Osteoblast (primary cell): ENCODE data around the gene RAB25. TPM values are rescaled to one million over a fixed set of nuclear protein-coding genes. Genes with fewer than 3 reads are reported as not detected.
"Not testable (repeated sequence)": the region's sequence is repeated elsewhere in the genome, so short reads cannot be mapped to it uniquely, and the experiment has no call there.

Experiments
- DNase-seq: peaks from one replicate; pipeline ENCODE4 v3.0.0; 2011; ENCODE audit warnings: low spot score, mixed read lengths; ENCODE audit not compliant: insufficient read length; ENCODE audit errors: missing footprints
- H2AFZ ChIP-seq: 2 replicates; pipeline ENCODE4 v1.6.0; 2011; ENCODE audit warnings: mild to moderate bottlenecking, low read length
- H3K27ac ChIP-seq: 2 replicates; pipeline ENCODE4 v1.5.1; 2011; ENCODE audit warnings: mild to moderate bottlenecking, low read depth, low read length, moderate library complexity
- H3K27me3 ChIP-seq: 2 replicates; pipeline ENCODE4 v1.6.0; 2012; ENCODE audit warnings: mild to moderate bottlenecking, control low read depth, inconsistent platforms, low read length, moderate library complexity; ENCODE audit not compliant: insufficient read depth
- H3K36me3 ChIP-seq: 2 replicates; pipeline ENCODE4 v1.5.1; 2011; ENCODE audit warnings: mild to moderate bottlenecking, low read length, control low read depth, moderate library complexity; ENCODE audit not compliant: insufficient read depth
- H3K4me1 ChIP-seq: 2 replicates; pipeline ENCODE4 v1.5.1; 2011; ENCODE audit warnings: mild to moderate bottlenecking, low read length, control low read depth, moderate library complexity; ENCODE audit not compliant: insufficient read depth
- H3K4me2 ChIP-seq: 2 replicates; pipeline ENCODE4 v1.6.0; 2011; ENCODE audit warnings: mild to moderate bottlenecking, low read length; ENCODE audit not compliant: insufficient read depth
- H3K4me3 ChIP-seq: fragments of 200-600 bp; sonication (generic); 3 replicates; pipeline ENCODE4 v1.5.1; 2012; ENCODE audit warnings: mild to moderate bottlenecking, low read length, inconsistent platforms; ENCODE audit not compliant: insufficient read depth
- H3K79me2 ChIP-seq: 2 replicates; pipeline ENCODE4 v1.6.0; 2012; ENCODE audit warnings: mild to moderate bottlenecking, low read length, control low read depth, inconsistent platforms; ENCODE audit not compliant: insufficient read depth
- H3K9me3 ChIP-seq: 2 replicates; pipeline ENCODE4 v1.5.1; 2011; ENCODE audit warnings: low read depth, low read length, control low read depth
- H4K20me1 ChIP-seq: 2 replicates; pipeline ENCODE4 v1.6.0; 2012; ENCODE audit warnings: mild to moderate bottlenecking, low read length, control low read depth; ENCODE audit not compliant: insufficient read depth
- CTCF ChIP-seq: IDR thresholded peaks from 2 replicates; pipeline ENCODE4 v1.5.1; 2011; ENCODE audit warnings: mild to moderate bottlenecking, low read depth, low read length, moderate library complexity; ENCODE audit errors: extremely low read depth
- total RNA-seq: library from RNA; depleted of rRNA; stranded (reverse); fragments of >200 nt; gene quantifications from 2 replicates; pipeline ENCODE4 v1.2.3, GENCODE V29; 2012

The RAB25 gene
- total RNA-seq, 1 donor, result not detected

- Histone ChIP-seq H3K4me1 (no peaks in the 10 kb centered on the region), H3K4me3 (no peak overlapping the region), H3K27ac (no peak overlapping the region), H4K20me1 (no peaks in the 10 kb centered on the region), H3K27me3 (no peaks in the 10 kb centered on the region), H3K36me3 (no peaks in the 10 kb centered on the region), H2AFZ (no peak overlapping the region), H3K79me2 (no peaks in the 10 kb centered on the region), H3K4me2 (no peak overlapping the region), H3K9me3 (no peaks in the 10 kb centered on the region)
- TF ChIP-seq CTCF, result no peak
- no peak for DNase-seq
These were observed 4.9 kb downstream of the RAB25 start for GRCh38 chr1:156065871-156066270.

GRCh38 chr1:156067262-156067661 is 6.3 kb downstream of the RAB25 start:
- H3K4me3 ChIP-seq, result no peak overlapping the region
- no peak for TF ChIP-seq CTCF
- H4K20me1 ChIP-seq, result no peaks in the 10 kb centered on the region
- no peak for DNase-seq
- H3K27ac ChIP-seq, result no peak overlapping the region
- H3K4me1 ChIP-seq, result no peaks in the 10 kb centered on the region
- no peak overlapping the region for H3K4me2 ChIP-seq
- no peaks in the 10 kb centered on the region for H3K27me3 ChIP-seq
- H3K36me3 ChIP-seq, result no peaks in the 10 kb centered on the region
- no peaks in the 10 kb centered on the region for H3K79me2 ChIP-seq
- no peak overlapping the region for H2AFZ ChIP-seq
- no peaks in the 10 kb centered on the region for H3K9me3 ChIP-seq

GRCh38 chr1:156069490-156070455 is 8.8 kb downstream of the RAB25 start:
- H3K27me3 ChIP-seq, result no peaks in the 10 kb centered on the region
- H3K36me3 ChIP-seq, result no peaks in the 10 kb centered on the region
- TF ChIP-seq CTCF, result no peak
- H3K4me2 ChIP-seq, result no peak overlapping the region
- H4K20me1 ChIP-seq, result no peaks in the 10 kb centered on the region
- H3K79me2 ChIP-seq, result no peaks in the 10 kb centered on the region
- no peak overlapping the region for H3K27ac ChIP-seq
- DNase-seq, result no peak
- no peaks in the 10 kb centered on the region for H3K4me1 ChIP-seq
- H3K4me3 ChIP-seq, result no peak overlapping the region
- H3K9me3 ChIP-seq, result no peaks in the 10 kb centered on the region
- no peak overlapping the region for H2AFZ ChIP-seq

- Histone ChIP-seq H3K4me1 (no peaks in the 10 kb centered on the region), H3K4me2 (no peak overlapping the region), H3K79me2 (no peaks in the 10 kb centered on the region), H3K9me3 (no peaks in the 10 kb centered on the region), H2AFZ (no peak overlapping the region), H3K36me3 (no peaks in the 10 kb centered on the region), H3K27ac (no peak overlapping the region), H3K4me3 (no peak overlapping the region), H4K20me1 (no peaks in the 10 kb centered on the region), H3K27me3 (no peaks in the 10 kb centered on the region)
- TF ChIP-seq CTCF, result no peak
- DNase-seq, result no peak
These were observed 9.6 kb downstream of the RAB25 start for GRCh38 chr1:156070548-156070947.

- not testable (repeated sequence) for H3K4me3 ChIP-seq, H3K79me2 ChIP-seq, H3K4me1 ChIP-seq, H4K20me1 ChIP-seq, H3K36me3 ChIP-seq, H3K27me3 ChIP-seq, H2AFZ ChIP-seq, H3K4me2 ChIP-seq, H3K9me3 ChIP-seq, H3K27ac ChIP-seq, DNase-seq
These were observed 10.4 kb downstream of the RAB25 start for GRCh38 chr1:156071332-156071816.
